Memory B cell (primary cell): ENCODE data around the gene TLX1.
A peak's percentile ranks its signal among the peaks of the same experiment; 100 is the strongest.

Experiments
- ATAC-seq: fragments of 150-1000 bp; cut with Tn5 transposase; 2 replicates; pipeline ENCODE4 v1.10.0; 2021; ENCODE audit warnings: low read depth, mild to moderate bottlenecking, moderate library complexity
- DNase-seq, 2 donors: peaks; one replicate each; pipeline ENCODE4 v3.0.0; 2022; ENCODE audit warnings: low spot score in 2 of 2
- H3K27ac Mint-ChIP-seq: one replicate; pipeline ENCODE4 v1.8.0; 2022; ENCODE audit warnings: mild to moderate bottlenecking, moderate library complexity, mixed read lengths
- H3K27me3 Mint-ChIP-seq: one replicate; pipeline ENCODE4 v1.8.0; 2022; ENCODE audit warnings: mixed read lengths
- H3K36me3 Mint-ChIP-seq: one replicate; pipeline ENCODE4 v1.8.0; 2022; ENCODE audit warnings: mild to moderate bottlenecking, mixed read lengths
- H3K4me1 Mint-ChIP-seq: one replicate; pipeline ENCODE4 v1.8.0; 2022; ENCODE audit warnings: mixed read lengths
- H3K4me3 Mint-ChIP-seq: one replicate; pipeline ENCODE4 v1.8.0; 2022; ENCODE audit warnings: mild to moderate bottlenecking, moderate library complexity, mixed read lengths
- H3K9me3 Mint-ChIP-seq: one replicate; pipeline ENCODE4 v1.8.0; 2022; ENCODE audit warnings: mixed read lengths

TLX1 gene

GRCh38 chr10:101130984-101131961 lies at the start of gene TLX1:
Gene TLX1 (plus strand): TSS chr10:101131300. CDS start chr10:101131542, 242 bp downstream.
- DNase-seq = peak in 1 of 2 donors; percentile 38
- peak; percentile 19 for ATAC-seq
- H3K4me3 Mint-ChIP-seq = peak within 1 kb of the TSS; percentile 32
- peaks cover 11% of the 10 kb centered on the region for H3K4me1 Mint-ChIP-seq
- H3K9me3 Mint-ChIP-seq = no peaks in the 10 kb centered on the region
- no peaks in the 10 kb centered on the region for H3K36me3 Mint-ChIP-seq
- peaks cover 37% of the 10 kb centered on the region for H3K27me3 Mint-ChIP-seq
- H3K27ac Mint-ChIP-seq = no peak within 1 kb of the TSS

- no peak for ATAC-seq
- no peak overlapping the region for H3K4me3 Mint-ChIP-seq
- DNase-seq = no peak
Observed at GRCh38 chr10:101085846-101086245, 45.3 kb upstream of the TLX1 start.

GRCh38 chr10:101087376-101087775 lies 43.7 kb upstream of the TLX1 start:
- H3K9me3 Mint-ChIP-seq = no peaks in the 10 kb centered on the region
- peaks cover 26% of the 10 kb centered on the region for H3K27me3 Mint-ChIP-seq
- no peak overlapping the region for H3K4me3 Mint-ChIP-seq
- no peaks in the 10 kb centered on the region for H3K4me1 Mint-ChIP-seq
- no peak overlapping the region for H3K27ac Mint-ChIP-seq
- ATAC-seq = no peak
- peaks cover 2% of the 10 kb centered on the region for H3K36me3 Mint-ChIP-seq
- no peak for DNase-seq

More at GRCh38 chr10:101085846-101086245, 45.3 kb upstream of the TLX1 start:
- Mint-ChIP-seq H3K27ac (no peak overlapping the region), H3K36me3 (peaks cover 2% of the 10 kb centered on the region), H3K9me3 (no peaks in the 10 kb centered on the region), H3K4me1 (no peaks in the 10 kb centered on the region), H3K27me3 (peaks cover 25% of the 10 kb centered on the region)

- Mint-ChIP-seq H3K27ac (no peak overlapping the region), H3K9me3 (no peaks in the 10 kb centered on the region), H3K4me1 (no peaks in the 10 kb centered on the region), H3K27me3 (peaks cover 22% of the 10 kb centered on the region), H3K4me3 (no peak overlapping the region), H3K36me3 (peaks cover 2% of the 10 kb centered on the region)
- DNase-seq = no peak
- no peak for ATAC-seq
Observed at GRCh38 chr10:101087965-101088364, 43.1 kb upstream of the TLX1 start.

- peaks cover 2% of the 10 kb centered on the region for H3K36me3 Mint-ChIP-seq
- no peak for ATAC-seq
- DNase-seq = no peak
- no peaks in the 10 kb centered on the region for H3K9me3 Mint-ChIP-seq
- H3K4me1 Mint-ChIP-seq = no peaks in the 10 kb centered on the region
- H3K27ac Mint-ChIP-seq = no peak overlapping the region
- H3K4me3 Mint-ChIP-seq = no peak overlapping the region
- H3K27me3 Mint-ChIP-seq = peaks cover 19% of the 10 kb centered on the region
Observed at GRCh38 chr10:101089520-101090299, 41.4 kb upstream of the TLX1 start.

- no peak for ATAC-seq
- Mint-ChIP-seq H3K4me3 (no peak overlapping the region), H3K36me3 (peaks cover 2% of the 10 kb centered on the region), H3K9me3 (no peaks in the 10 kb centered on the region), H3K4me1 (peaks cover 2% of the 10 kb centered on the region), H3K27ac (no peak overlapping the region), H3K27me3 (peaks cover 22% of the 10 kb centered on the region)
- DNase-seq = no peak
Observed at GRCh38 chr10:101090597-101090996, 40.5 kb upstream of the TLX1 start.

GRCh38 chr10:101091546-101092290 lies 39.4 kb upstream of the TLX1 start:
- H3K27ac Mint-ChIP-seq = no peak overlapping the region
- H3K4me1 Mint-ChIP-seq = peaks cover 4% of the 10 kb centered on the region
- H3K36me3 Mint-ChIP-seq = peaks cover 2% of the 10 kb centered on the region
- H3K9me3 Mint-ChIP-seq = no peaks in the 10 kb centered on the region
- ATAC-seq (no peak), DNase-seq (no peak)
- no peak overlapping the region for H3K4me3 Mint-ChIP-seq
- H3K27me3 Mint-ChIP-seq = peaks cover 24% of the 10 kb centered on the region

GRCh38 chr10:101092881-101093354 lies 38.2 kb upstream of the TLX1 start:
- H3K9me3 Mint-ChIP-seq = no peaks in the 10 kb centered on the region
- H3K4me1 Mint-ChIP-seq = peaks cover 4% of the 10 kb centered on the region
- H3K4me3 Mint-ChIP-seq = no peak overlapping the region
- ATAC-seq (no peak), DNase-seq (no peak)
- H3K27me3 Mint-ChIP-seq = peaks cover 20% of the 10 kb centered on the region
- H3K27ac Mint-ChIP-seq = no peak overlapping the region
- H3K36me3 Mint-ChIP-seq = no peaks in the 10 kb centered on the region

- no peak for ATAC-seq
- no peak for DNase-seq
- Mint-ChIP-seq H3K27ac (no peak overlapping the region), H3K4me1 (peaks cover 4% of the 10 kb centered on the region), H3K36me3 (no peaks in the 10 kb centered on the region), H3K4me3 (no peak overlapping the region), H3K9me3 (no peaks in the 10 kb centered on the region), H3K27me3 (peaks cover 19% of the 10 kb centered on the region)
Observed at GRCh38 chr10:101094121-101094879, 36.8 kb upstream of the TLX1 start.

- DNase-seq (no peak), ATAC-seq (no peak)
- H3K36me3 Mint-ChIP-seq = no peaks in the 10 kb centered on the region
- peaks cover 24% of the 10 kb centered on the region for H3K27me3 Mint-ChIP-seq
- H3K9me3 Mint-ChIP-seq = peaks cover 4% of the 10 kb centered on the region
- H3K4me1 Mint-ChIP-seq = peaks cover 4% of the 10 kb centered on the region
- H3K4me3 Mint-ChIP-seq = no peak overlapping the region
- H3K27ac Mint-ChIP-seq = no peak overlapping the region
Observed at GRCh38 chr10:101095004-101095403, 36.1 kb upstream of the TLX1 start.

- DNase-seq (peak; percentile 68 to 74), ATAC-seq (peak; percentile 90)
- Mint-ChIP-seq H3K36me3 (no peaks in the 10 kb centered on the region), H3K4me3 (no peak overlapping the region), H3K27ac (no peak overlapping the region), H3K9me3 (peaks cover 4% of the 10 kb centered on the region), H3K27me3 (peaks cover 26% of the 10 kb centered on the region), H3K4me1 (peaks cover 4% of the 10 kb centered on the region)
Observed at GRCh38 chr10:101095550-101096213, 35.4 kb upstream of the TLX1 start.

GRCh38 chr10:101096378-101096777 lies 34.7 kb upstream of the TLX1 start:
- Mint-ChIP-seq H3K9me3 (peaks cover 4% of the 10 kb centered on the region), H3K27me3 (peaks cover 24% of the 10 kb centered on the region), H3K4me1 (peaks cover 4% of the 10 kb centered on the region), H3K36me3 (no peaks in the 10 kb centered on the region), H3K4me3 (no peak overlapping the region), H3K27ac (no peak overlapping the region)
- no peak for DNase-seq
- no peak for ATAC-seq
